SU-DHL-6 (cell line): ENCODE data around the gene XYLT1.

ENCODE experiments used
- H2AFZ ChIP-seq: fragments of 200-600 bp; sonication (generic); 2 replicates; pipeline ENCODE4 v1.6.1; 2014; ENCODE audit warnings: low read depth, mild to moderate bottlenecking, moderate library complexity, mixed read lengths, antibody characterized with exemption, low read length; ENCODE audit not compliant: severe bottlenecking
- H3F3A ChIP-seq: fragments of 200-600 bp; shearing (Covaris generic); 2 replicates; pipeline ENCODE4 v1.6.0; 2016; ENCODE audit warnings: antibody characterized with exemption, mild to moderate bottlenecking; ENCODE audit not compliant: insufficient read depth
- H3K27ac ChIP-seq: fragments of 200-600 bp; sonication (generic); 2 replicates; pipeline ENCODE4 v1.5.1; 2016; ENCODE audit warnings: low read depth, mild to moderate bottlenecking, low read length, moderate library complexity, mixed read lengths
- H3K27me3 ChIP-seq: fragments of 200-600 bp; sonication (generic), shearing (Covaris generic); 2 replicates; pipeline ENCODE4 v1.6.0; 2014; ENCODE audit warnings: mild to moderate bottlenecking, low read length
- H3K36me3 ChIP-seq: fragments of 200-600 bp; sonication (generic); 2 replicates; pipeline ENCODE4 v1.6.1; 2014; ENCODE audit warnings: mild to moderate bottlenecking, low read length, mixed read lengths
- H3K4me2 ChIP-seq: fragments of 300-600, 200-600 bp; shearing (Covaris generic), sonication (generic); 2 replicates; pipeline ENCODE4 v1.6.0; 2014; ENCODE audit warnings: low read length, low read depth, mild to moderate bottlenecking; ENCODE audit not compliant: poor library complexity, severe bottlenecking
- H3K4me3 ChIP-seq: fragments of 200-600 bp; sonication (generic); 2 replicates; pipeline ENCODE4 v1.5.1; 2014; ENCODE audit warnings: antibody characterized with exemption, low read length, mild to moderate bottlenecking, mixed read lengths; ENCODE audit not compliant: insufficient read depth, poor library complexity, severe bottlenecking
- H3K79me2 ChIP-seq: fragments of 200-600 bp; sonication (generic); 2 replicates; pipeline ENCODE4 v1.6.1; 2014; ENCODE audit warnings: mild to moderate bottlenecking, low read length, moderate library complexity; ENCODE audit not compliant: insufficient read depth
- H3K9ac ChIP-seq: fragments of 200-600 bp; sonication (generic); 2 replicates; pipeline ENCODE4 v1.7.0; 2014; ENCODE audit warnings: mild to moderate bottlenecking, low read length
- H3K9me2 ChIP-seq: fragments of 200-600 bp; sonication (generic); replicated peaks from 2 replicates; pipeline ENCODE4 v1.6.1; 2014; ENCODE audit warnings: low read length; ENCODE audit not compliant: insufficient read depth
- H3K9me3 ChIP-seq: fragments of 200-600 bp; sonication (generic); 2 replicates; pipeline ENCODE4 v1.6.1; 2014; ENCODE audit warnings: low read length, mixed read lengths; ENCODE audit not compliant: insufficient read depth
- H4K20me1 ChIP-seq: fragments of 200-600 bp; sonication (generic); 2 replicates; pipeline ENCODE4 v1.6.1; 2014; ENCODE audit warnings: low read depth, mild to moderate bottlenecking, antibody characterized with exemption, low read length, moderate library complexity, mixed read lengths
- CTCF ChIP-seq: fragments of 200-600 bp; sonication (generic); IDR thresholded peaks from one replicate; pipeline ENCODE4 v1.5.1; 2017; ENCODE audit warnings: antibody characterized with exemption, mild to moderate bottlenecking, low read length, moderate library complexity; ENCODE audit not compliant: insufficient read depth, poor library complexity, severe bottlenecking
- EZH2phosphoT487 ChIP-seq: fragments of 200-600 bp; sonication (generic), shearing (Covaris generic); conservative IDR thresholded peaks from 2 replicates; pipeline ENCODE4 v1.6.1; 2018; ENCODE audit warnings: mild to moderate bottlenecking, antibody characterized with exemption, low read length, moderate library complexity, mixed read lengths

The XYLT1 gene

GRCh38 chr16:17151335-17151734, 319.4 kb downstream of the XYLT1 start:
- TF ChIP-seq CTCF, result no peak
- no peak for TF ChIP-seq EZH2phosphoT487
- Histone ChIP-seq H3K9me3 (no peaks in the 10 kb centered on the region), H3K79me2 (no peaks in the 10 kb centered on the region), H3K4me2 (no peak overlapping the region), H3K27me3 (no peaks in the 10 kb centered on the region), H3K27ac (no peak overlapping the region), H3K36me3 (no peaks in the 10 kb centered on the region), H3F3A (no peaks in the 10 kb centered on the region), H3K4me3 (no peak overlapping the region), H3K9ac (no peak overlapping the region), H3K9me2 (no peaks in the 10 kb centered on the region), H4K20me1 (no peaks in the 10 kb centered on the region; the same call in 1 of the 2 replicates), H2AFZ (no peak overlapping the region)

GRCh38 chr16:17149904-17150483, 320.8 kb downstream of the XYLT1 start:
- Histone ChIP-seq H3K27me3 (no peaks in the 10 kb centered on the region), H2AFZ (no peak overlapping the region), H3K79me2 (no peaks in the 10 kb centered on the region), H3K27ac (no peak overlapping the region), H3K9me2 (no peaks in the 10 kb centered on the region), H4K20me1 (no peaks in the 10 kb centered on the region; the same call in 1 of the 2 replicates), H3K36me3 (no peaks in the 10 kb centered on the region), H3K9me3 (no peaks in the 10 kb centered on the region), H3K4me2 (no peak overlapping the region), H3F3A (no peaks in the 10 kb centered on the region), H3K4me3 (no peak overlapping the region), H3K9ac (no peak overlapping the region)
- TF ChIP-seq EZH2phosphoT487, result no peak
- TF ChIP-seq CTCF, result no peak

GRCh38 chr16:17147942-17148341, 322.8 kb downstream of the XYLT1 start:
- no peak overlapping the region for H3K4me3 ChIP-seq
- H3K9me2 ChIP-seq, result no peaks in the 10 kb centered on the region
- H4K20me1 ChIP-seq, result no peaks in the 10 kb centered on the region; the same call in 1 of the 2 replicates
- no peak overlapping the region for H3K9ac ChIP-seq
- no peak overlapping the region for H2AFZ ChIP-seq
- H3K27ac ChIP-seq, result no peak overlapping the region
- H3K36me3 ChIP-seq, result no peaks in the 10 kb centered on the region
- TF ChIP-seq CTCF (no peak), EZH2phosphoT487 (no peak)
- H3K79me2 ChIP-seq, result no peaks in the 10 kb centered on the region
- no peaks in the 10 kb centered on the region for H3F3A ChIP-seq
- no peaks in the 10 kb centered on the region for H3K27me3 ChIP-seq
- H3K9me3 ChIP-seq, result no peaks in the 10 kb centered on the region
- no peak overlapping the region for H3K4me2 ChIP-seq
